IMR-90 (cell line): Measurements from ENCODE around the gene EEPD1. TPM values are rescaled to one million over a fixed set of nuclear protein-coding genes. Genes with fewer than 3 reads are reported as not detected.

ENCODE experiments used
- ATAC-seq: fragments of 200-7000 bp; cut with Tn5 transposase; 2 replicates; pipeline ENCODE4 v1.9.1; 2020; ENCODE audit warnings: low read depth, mild to moderate bottlenecking, moderate library complexity
- BruUV-seq: library from RNA; stranded (reverse); fragments of 400-500 nt; replicated peaks from 2 replicates; lab custom pipeline; 2021; lab: Mats Ljungman, UMichigan
- CTCF ChIA-PET: fragments of 300-600 bp; formaldehyde crosslinking; extraction: SDS; loops from one replicate; lab custom pipeline; 2021; ENCODE audit warnings: antibody characterized with exemption; lab: Yijun Ruan, JAX
- POLR2A ChIA-PET: fragments of 300-600 bp; sonication (Branson Sonifier 250); formaldehyde crosslinking; loops from one replicate; lab custom pipeline; 2022; ENCODE audit warnings: antibody characterized with exemption; ENCODE audit not compliant: unreplicated experiment; lab: Charles Lee
- DNase-seq: peaks from one replicate; pipeline ENCODE4 v3.0.0; 2013
- H2AFZ ChIP-seq: replicated peaks from 2 replicates; pipeline ENCODE3; 2013; ENCODE audit warnings: low read length, mild to moderate bottlenecking; ENCODE audit not compliant: poor library complexity
- H2AK5ac ChIP-seq: 2 replicates; pipeline ENCODE4 v1.6.1; 2013; ENCODE audit warnings: low read depth, low read length, inconsistent platforms
- H2AK9ac ChIP-seq: replicated peaks from 2 replicates; pipeline ENCODE3; 2013; ENCODE audit warnings: mild to moderate bottlenecking, low read depth, low read length, moderate library complexity; ENCODE audit not compliant: poor library complexity
- H2BK120ac ChIP-seq: 2 replicates; pipeline ENCODE4 v1.6.1; 2013; ENCODE audit warnings: low read depth, low read length, inconsistent platforms
- H2BK15ac ChIP-seq: 3 replicates; pipeline ENCODE4 v1.6.1; 2013; ENCODE audit warnings: low read depth, low read length, inconsistent platforms
- H2BK20ac ChIP-seq: 2 replicates; pipeline ENCODE4 v1.6.1; 2013; ENCODE audit warnings: low read depth, mild to moderate bottlenecking, inconsistent platforms, low read length, moderate library complexity
- H2BK5ac ChIP-seq: 2 replicates; pipeline ENCODE4 v1.6.1; 2013; ENCODE audit warnings: mild to moderate bottlenecking, low read depth, low read length, inconsistent platforms; ENCODE audit not compliant: poor library complexity, severe bottlenecking
- H3K14ac ChIP-seq: replicated peaks from 2 replicates; pipeline ENCODE4 v1.6.1; 2013; ENCODE audit warnings: low read depth, low read length, inconsistent platforms
- H3K18ac ChIP-seq: 2 replicates; pipeline ENCODE4 v1.6.1; 2013; ENCODE audit warnings: low read depth, low read length, control low read depth
- H3K23ac ChIP-seq: 2 replicates; pipeline ENCODE4 v1.6.1; 2013; ENCODE audit warnings: low read depth, low read length, inconsistent platforms
- H3K27ac ChIP-seq: 2 replicates; pipeline ENCODE4 v1.5.1; 2013; ENCODE audit warnings: mild to moderate bottlenecking, control low read depth, low read length; ENCODE audit not compliant: insufficient read depth
- H3K27me3 ChIP-seq: 2 replicates; pipeline ENCODE4 v1.6.1; 2013; ENCODE audit warnings: low read length; ENCODE audit not compliant: control insufficient read depth, insufficient read depth
- H3K36me3 ChIP-seq: 2 replicates; pipeline ENCODE4 v1.6.1; 2013; ENCODE audit warnings: low read length, mixed read lengths; ENCODE audit not compliant: control insufficient read depth, insufficient read depth
- H3K4ac ChIP-seq: 2 replicates; pipeline ENCODE4 v1.6.1; 2013; ENCODE audit warnings: low read depth, low read length, inconsistent platforms
- H3K4me1 ChIP-seq: 2 replicates; pipeline ENCODE4 v1.6.1; 2013; ENCODE audit warnings: low read length, mixed read lengths; ENCODE audit not compliant: control insufficient read depth, insufficient read depth
- H3K4me2 ChIP-seq: 2 replicates; pipeline ENCODE4 v1.6.1; 2013; ENCODE audit warnings: low read depth, mild to moderate bottlenecking, control low read depth, low read length, moderate library complexity
- H3K4me3 ChIP-seq: 2 replicates; pipeline ENCODE4 v1.5.1; 2013; ENCODE audit warnings: low read depth, mild to moderate bottlenecking, control low read depth, low read length, moderate library complexity; ENCODE audit not compliant: insufficient read depth
- H3K56ac ChIP-seq: 2 replicates; pipeline ENCODE4 v1.6.1; 2013; ENCODE audit warnings: low read length, inconsistent platforms; ENCODE audit not compliant: insufficient read depth; ENCODE audit errors: extremely low read depth
- H3K79me1 ChIP-seq, 2 experiments: 2 replicates each; pipeline ENCODE4 v1.6.1; 2013; ENCODE audit warnings: low read length in 2 of 2, inconsistent platforms in 1 of 2, low read depth in 1 of 2
- H3K9ac ChIP-seq: 2 replicates; pipeline ENCODE4 v1.6.1; 2013; ENCODE audit warnings: low read depth, low read length, control low read depth
- H3K9me1 ChIP-seq: 2 replicates; pipeline ENCODE4 v1.6.1; 2013; ENCODE audit warnings: low read length, inconsistent platforms; ENCODE audit not compliant: insufficient read depth
- H3K9me3 ChIP-seq: 2 replicates; pipeline ENCODE4 v1.6.1; 2013; ENCODE audit warnings: low read length; ENCODE audit not compliant: control insufficient read depth, insufficient read depth
- H4K20me1 ChIP-seq: 2 replicates; pipeline ENCODE4 v1.6.1; 2013; ENCODE audit warnings: low read length, inconsistent platforms; ENCODE audit not compliant: insufficient read depth
- H4K5ac ChIP-seq: 2 replicates; pipeline ENCODE4 v1.6.1; 2013; ENCODE audit warnings: mild to moderate bottlenecking, low read depth, low read length, control low read depth
- H4K8ac ChIP-seq, 2 experiments: 2 replicates each; pipeline ENCODE4 v1.6.1; 2013; ENCODE audit warnings: low read depth in 2 of 2, low read length in 2 of 2, control low read depth in 1 of 2, inconsistent platforms in 1 of 2
- H4K91ac ChIP-seq: 2 replicates; pipeline ENCODE4 v1.6.1; 2013; ENCODE audit warnings: low read depth, low read length, inconsistent platforms; ENCODE audit not compliant: insufficient read depth
- BHLHE40 ChIP-seq: fragments of 150-350 bp; IDR thresholded peaks from 2 replicates; pipeline ENCODE4 v1.6.1; 2016; ENCODE audit warnings: mild to moderate bottlenecking, low read depth, low read length
- CHD1 ChIP-seq: IDR thresholded peaks from 2 replicates; pipeline ENCODE4 v1.6.1; 2012; ENCODE audit warnings: low read depth, low read length, improper control_type of control experiment
- CTCF ChIP-seq: conservative IDR thresholded peaks from 2 replicates; pipeline ENCODE4 v1.5.1; 2012; ENCODE audit warnings: mild to moderate bottlenecking, low read depth, low read length, improper control_type of control experiment
- MAZ ChIP-seq: IDR thresholded peaks from 2 replicates; pipeline ENCODE4 v1.6.1; 2012; ENCODE audit warnings: low read depth, mild to moderate bottlenecking, low read length, improper control_type of control experiment, moderate library complexity, borderline replicate concordance
- MXI1 ChIP-seq: IDR thresholded peaks from 2 replicates; pipeline ENCODE4 v1.6.1; 2012; ENCODE audit warnings: low read depth, mild to moderate bottlenecking, low read length, moderate library complexity, borderline replicate concordance
- NFE2L2 ChIP-seq: fragments of 150-350 bp; IDR thresholded peaks from 2 replicates; pipeline ENCODE4 v1.6.1; 2016; ENCODE audit warnings: low read depth, mild to moderate bottlenecking, low read length
- POLR2A ChIP-seq: IDR thresholded peaks from 2 replicates; pipeline ENCODE4 v1.6.1; 2012; ENCODE audit warnings: mild to moderate bottlenecking, low read depth, low read length
- RAD21 ChIP-seq: IDR thresholded peaks from 2 replicates; pipeline ENCODE4 v1.6.1; 2012; ENCODE audit warnings: low read length, improper control_type of control experiment
- RCOR1 ChIP-seq: IDR thresholded peaks from 2 replicates; pipeline ENCODE4 v1.6.1; 2012; ENCODE audit warnings: mild to moderate bottlenecking, low read length, improper control_type of control experiment; ENCODE audit not compliant: insufficient replicate concordance
- RFX5 ChIP-seq: IDR thresholded peaks from 2 replicates; pipeline ENCODE4 v1.8.0; 2012; ENCODE audit warnings: low read depth, mild to moderate bottlenecking, low read length, moderate library complexity
- WGBS, 2 experiments: methylation state at CpG; one replicate each; pipeline versions ENCODE4 v1.1.5 to v1.1.7; 2013; ENCODE audit warnings: missing lambda C conversion rate in 2 of 2; ENCODE audit not compliant: insufficient read length in 1 of 2; ENCODE audit errors: extremely low coverage in 2 of 2; 5-methylcytosine and 5-hydroxymethylcytosine counted together
- dilution Hi-C: fragments of 300-500 bp; cut with HindIII; formaldehyde crosslinking; loops from one replicate; pipeline ENCODE4 v1.14.3; 2018; ENCODE audit warnings: low sequenced_read_pairs; ENCODE audit not compliant: unreplicated experiment
- in situ Hi-C: fragments of 300-500 bp; cut with MboI; formaldehyde crosslinking; loops from 3 replicates; pipeline ENCODE4 v1.14.3; 2019; ENCODE audit warnings: low sequenced_read_pairs, inconsistent platforms, mixed read lengths
- intact Hi-C: fragments of 100-400 bp; cut with micrococcal nuclease; formaldehyde crosslinking; loops from 2 replicates; pipeline ENCODE4 v1.10.0; 2022
- polyA plus RNA-seq, 3 experiments: library from polyadenylated mRNA; depleted of rRNA; stranded (reverse); fragments of >200 nt; gene quantifications; 2 replicates each; pipeline ENCODE4 v1.2.3, GENCODE V29; 2012; ENCODE audit warnings: low replicate concordance in 1 of 3
- total RNA-seq: library from RNA; depleted of rRNA; stranded (reverse); fragments of >200 nt; gene quantifications from 2 replicates; pipeline ENCODE4 v1.2.3, GENCODE V29; 2012
- TF ChIP-seq, protein P1 (sequence below): fragments of 150-350 bp; IDR thresholded peaks from 2 replicates; pipeline ENCODE4 v1.6.1; 2017; ENCODE audit warnings: mild to moderate bottlenecking, antibody characterized with exemption, low read length, low read depth
- TF ChIP-seq, protein P2 (sequence below): fragments of 150-350 bp; IDR thresholded peaks from 2 replicates; pipeline ENCODE4 v1.6.1; 2016; ENCODE audit warnings: low read depth, mild to moderate bottlenecking, low read length, moderate library complexity, borderline replicate concordance

The EEPD1 gene
- total and polyA plus RNA-seq, 2 of the 4 experiments (the other 2 are of a cell fraction): 7.3 to 15.2 TPM

GRCh38 chr7:36280840-36281812 lies 128.1 kb downstream of the EEPD1 start:
- H2AK9ac ChIP-seq: no peak overlapping the region
- H3K23ac ChIP-seq: 0 out of 2 replicates have a peak overlapping the region, but pooled peaks have one; percentile 36
- peak overlapping the region; percentile 80 for H3K27ac ChIP-seq
- H3K4me1 ChIP-seq: peaks cover 38% of the 10 kb centered on the region
- H2AFZ ChIP-seq: peak overlapping the region; percentile 73
- H3K79me1 ChIP-seq: peaks cover 5 to 23% of the 10 kb centered on the region in 2 experiments; a peak in 3 of 4 replicates
- in situ Hi-C loops: no loop called here
- peak overlapping the region; percentile 50; the same call in 1 of the 2 replicates for H2AK5ac ChIP-seq
- H4K91ac ChIP-seq: peak overlapping the region; percentile 68
- H2BK5ac ChIP-seq: peak overlapping the region; percentile 36
- peaks cover 16% of the 10 kb centered on the region for H3K9me1 ChIP-seq
- H3K27me3 ChIP-seq: no peaks in the 10 kb centered on the region
- 0% methylated on average over 10 of the region's 18 CpGs; no CpG with 5 or more reads in 1 of the 2 experiments for WGBS, 2 experiments
- H4K8ac ChIP-seq: peak overlapping the region; percentile 16 to 72; a peak in 3 of 4 replicates
- H3K9ac ChIP-seq: peak overlapping the region; percentile 53
- peak overlapping the region; percentile 77; the same call in 2 of the 3 replicates for H2BK15ac ChIP-seq
- ChIA-PET CTCF (interaction anchor here (1.2 kb wide), 1 partner anchor 295 kb away, joined by 4 read pairs; no protein-coding TSS in a partner anchor), POLR2A (no interaction called here)
- peak overlapping the region; percentile 90 for H3K4me2 ChIP-seq
- H3K18ac ChIP-seq: peak overlapping the region; percentile 44; the same call in 1 of the 2 replicates
- intact Hi-C loops: loop anchor here (1.0 to 5.0 kb wide), 2 partner anchors 74 to 89 kb away; no protein-coding TSS in a partner anchor
- peak overlapping the region; percentile 71 for H2BK120ac ChIP-seq
- DNase-seq (peak; percentile 90), ATAC-seq (peak; percentile 86)
- peak overlapping the region; percentile 61 for H3K4ac ChIP-seq
- peaks cover 7% of the 10 kb centered on the region; the same call in 1 of the 2 replicates for H3K36me3 ChIP-seq
- H3K9me3 ChIP-seq: no peaks in the 10 kb centered on the region
- no peaks in the 10 kb centered on the region for H4K20me1 ChIP-seq
- peak overlapping the region; percentile 49; the same call in 1 of the 2 replicates for H2BK20ac ChIP-seq
- no peak overlapping the region for H3K56ac ChIP-seq
- H3K4me3 ChIP-seq: no peak overlapping the region
- BruUV-seq: no TSS peak
- peak overlapping the region; percentile 49; the same call in 1 of the 2 replicates for H3K14ac ChIP-seq
- dilution Hi-C loops: no loop called here
- 0 out of 2 replicates have a peak overlapping the region, but pooled peaks have one; percentile 17 for H4K5ac ChIP-seq
- no peak for TF ChIP-seq MAZ
- TF ChIP-seq NFE2L2: no peak
- TF ChIP-seq RAD21: peak; percentile 37
- TF ChIP-seq RFX5: no peak
- peak; percentile 84; the same call in 1 of the 2 replicates for TF ChIP-seq MXI1
- TF ChIP-seq RCOR1: no peak
- no peak for TF ChIP-seq CTCF
- TF ChIP-seq, protein P1, sequence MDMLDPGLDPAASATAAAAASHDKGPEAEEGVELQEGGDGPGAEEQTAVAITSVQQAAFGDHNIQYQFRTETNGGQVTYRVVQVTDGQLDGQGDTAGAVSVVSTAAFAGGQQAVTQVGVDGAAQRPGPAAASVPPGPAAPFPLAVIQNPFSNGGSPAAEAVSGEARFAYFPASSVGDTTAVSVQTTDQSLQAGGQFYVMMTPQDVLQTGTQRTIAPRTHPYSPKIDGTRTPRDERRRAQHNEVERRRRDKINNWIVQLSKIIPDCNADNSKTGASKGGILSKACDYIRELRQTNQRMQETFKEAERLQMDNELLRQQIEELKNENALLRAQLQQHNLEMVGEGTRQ: no peak
- no peak for TF ChIP-seq CHD1
- TF ChIP-seq, protein P2, sequence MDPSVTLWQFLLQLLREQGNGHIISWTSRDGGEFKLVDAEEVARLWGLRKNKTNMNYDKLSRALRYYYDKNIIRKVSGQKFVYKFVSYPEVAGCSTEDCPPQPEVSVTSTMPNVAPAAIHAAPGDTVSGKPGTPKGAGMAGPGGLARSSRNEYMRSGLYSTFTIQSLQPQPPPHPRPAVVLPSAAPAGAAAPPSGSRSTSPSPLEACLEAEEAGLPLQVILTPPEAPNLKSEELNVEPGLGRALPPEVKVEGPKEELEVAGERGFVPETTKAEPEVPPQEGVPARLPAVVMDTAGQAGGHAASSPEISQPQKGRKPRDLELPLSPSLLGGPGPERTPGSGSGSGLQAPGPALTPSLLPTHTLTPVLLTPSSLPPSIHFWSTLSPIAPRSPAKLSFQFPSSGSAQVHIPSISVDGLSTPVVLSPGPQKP: no peak
- TF ChIP-seq BHLHE40: peak; percentile 59; the same call in 1 of the 2 replicates
- no peak for TF ChIP-seq POLR2A
